22Rv1 (cell line): ENCODE data around the gene DNAJB1.

ENCODE experiments used
- CTCF ChIP-seq: fragments of 450-650 bp; IDR thresholded peaks from 2 replicates; pipeline ENCODE4 v1.5.1; 2017; ENCODE audit warnings: mild to moderate bottlenecking
- ZFX ChIP-seq: fragments of 450-650 bp; IDR thresholded peaks from 2 replicates; pipeline ENCODE4 v1.6.1; 2017; ENCODE audit warnings: antibody characterized with exemption, borderline replicate concordance

GRCh38 chr19:14529254-14530004 is 11.2 kb upstream of the DNAJB1 start, which contains the start of gene TECR:
- TF ChIP-seq CTCF (no peak), ZFX (no peak)
